Tibial nerve (tissue), 4 donors: ENCODE results near the gene CARMIL1. TPM values are rescaled to one million over a fixed set of nuclear protein-coding genes. Genes with fewer than 3 reads are reported as not detected.

Experiments
- DNase-seq, 2 donors: peaks; one replicate each; pipeline ENCODE4 v3.0.0-alpha.2; 2019; ENCODE audit warnings: low spot score in 2 of 2
- H3K27ac ChIP-seq, 4 donors: fragments of 200-600 bp; sonication (generic) in 3 of 4; one replicate each; pipeline ENCODE4 v1.5.1; 2017 to 2019; ENCODE audit warnings: mild to moderate bottlenecking in 1 of 4
- H3K27me3 ChIP-seq, 2 donors: fragments of 200-600 bp; sonication (generic) in 1 of 2; one replicate each; pipeline versions ENCODE4 v1.5.1 to v1.6.0; 2017 to 2019
- H3K36me3 ChIP-seq, 3 donors: fragments of 200-600 bp; sonication (generic); one replicate each; pipeline ENCODE4 v1.5.1; 2018 to 2019
- H3K4me1 ChIP-seq, 4 donors: fragments of 200-600 bp; sonication (generic) in 3 of 4; one replicate each; pipeline ENCODE4 v1.5.1; 2017 to 2019
- H3K4me3 ChIP-seq, 4 donors: fragments of 200-600 bp; sonication (generic) in 3 of 4; one replicate each; pipeline ENCODE4 v1.5.1; 2017 to 2019; ENCODE audit warnings: mild to moderate bottlenecking in 1 of 4, moderate library complexity in 1 of 4
- H3K9me3 ChIP-seq, 4 donors: fragments of 200-600 bp; sonication (generic) in 3 of 4; one replicate each; pipeline ENCODE4 v1.5.1; 2017 to 2019
- CTCF ChIP-seq, 5 experiments: fragments of 200-600 bp in 3 of 5; fragments of 450-650 bp in 2 of 5; sonication (generic) in 3 of 5; IDR thresholded peaks; one replicate each; pipeline ENCODE4 v1.5.1; 2016 to 2019; ENCODE audit warnings: antibody characterized with exemption in 5 of 5, mild to moderate bottlenecking in 3 of 5, moderate library complexity in 2 of 5
- EP300 ChIP-seq, 2 donors: sonication (generic); formaldehyde crosslinking; IDR thresholded peaks; one replicate each; pipeline ENCODE4 v1.6.1; 2017; ENCODE audit warnings: antibody characterized with exemption in 2 of 2, mild to moderate bottlenecking in 1 of 2
- POLR2A ChIP-seq, 2 donors: fragments of 450-650 bp; IDR thresholded peaks; one replicate each; pipeline ENCODE4 v1.6.1; 2017; ENCODE audit warnings: antibody characterized with exemption in 2 of 2, mild to moderate bottlenecking in 2 of 2, moderate library complexity in 2 of 2
- WGBS, 2 donors: methylation state at CpG; one replicate each; pipeline ENCODE4 v1.1.5; 2018; 5-methylcytosine and 5-hydroxymethylcytosine counted together
- total RNA-seq, 4 donors: library from RNA; depleted of rRNA; stranded (reverse); fragments of >200 nt; gene quantifications; one replicate each; pipeline ENCODE4 v1.1.0, GENCODE V29; 2016

The CARMIL1 gene
- total RNA-seq, 4 donors from 2014 or later = 29.1 to 43.5 (median 34.1) TPM

- 77 to 95% methylated on average over 1 of the region's 1 CpG for WGBS, 2 donors
These were observed 149.7 kb downstream of the CARMIL1 start for GRCh38 chr6:25428758-25429317.

GRCh38 chr6:25431306-25431974 lies 152.3 kb downstream of the CARMIL1 start:
- H3K27ac ChIP-seq = no peak overlapping the region
- H3K27me3 ChIP-seq = no peaks in the 10 kb centered on the region
- DNase-seq = no peak
- H3K9me3 ChIP-seq = no peaks in the 10 kb centered on the region
- TF ChIP-seq POLR2A (IDR thresholded peaks at IDR 0.05) (no peak), EP300 (IDR thresholded peaks at IDR 0.05) (no peak), CTCF (IDR thresholded peaks at IDR 0.05) (no peak)
- no peaks in the 10 kb centered on the region for H3K4me1 ChIP-seq
- WGBS, 2 donors = 61 to 63% methylated on average over 7 of the region's 7 CpGs
- H3K4me3 ChIP-seq = no peak overlapping the region
- no peaks in the 10 kb centered on the region for H3K36me3 ChIP-seq

More at GRCh38 chr6:25428758-25429317, 149.7 kb downstream of the CARMIL1 start:
- H3K27me3 ChIP-seq = no peaks in the 10 kb centered on the region
- no peak for DNase-seq
- H3K4me3 ChIP-seq = no peak overlapping the region
- H3K27ac ChIP-seq = no peak overlapping the region
- TF ChIP-seq CTCF (IDR thresholded peaks at IDR 0.05) = no peak
- no peak for TF ChIP-seq POLR2A (IDR thresholded peaks at IDR 0.05)
- no peak for TF ChIP-seq EP300 (IDR thresholded peaks at IDR 0.05)
- no peaks in the 10 kb centered on the region for H3K4me1 ChIP-seq
- H3K9me3 ChIP-seq = no peaks in the 10 kb centered on the region
- H3K36me3 ChIP-seq = no peaks in the 10 kb centered on the region

GRCh38 chr6:25431975-25432307 lies 152.8 kb downstream of the CARMIL1 start:
- DNase-seq = no peak
- H3K4me1 ChIP-seq = no peaks in the 10 kb centered on the region
- H3K9me3 ChIP-seq = no peaks in the 10 kb centered on the region
- no peaks in the 10 kb centered on the region for H3K36me3 ChIP-seq
- WGBS, 2 donors = 42 to 51% methylated on average over 3 of the region's 3 CpGs
- TF ChIP-seq EP300 (IDR thresholded peaks at IDR 0.05) (no peak), CTCF (IDR thresholded peaks at IDR 0.05) (no peak), POLR2A (IDR thresholded peaks at IDR 0.05) (no peak)
- H3K4me3 ChIP-seq = no peak overlapping the region
- no peaks in the 10 kb centered on the region for H3K27me3 ChIP-seq
- no peak overlapping the region for H3K27ac ChIP-seq

GRCh38 chr6:25434921-25435320 lies 155.7 kb downstream of the CARMIL1 start:
- no peaks in the 10 kb centered on the region for H3K9me3 ChIP-seq
- H3K27me3 ChIP-seq = no peaks in the 10 kb centered on the region
- no peaks in the 10 kb centered on the region for H3K4me1 ChIP-seq
- no peak overlapping the region for H3K27ac ChIP-seq
- WGBS, 2 donors = 77 to 80% methylated on average over 3 of the region's 3 CpGs
- DNase-seq = no peak
- no peak for TF ChIP-seq CTCF (IDR thresholded peaks at IDR 0.05)
- no peak for TF ChIP-seq POLR2A (IDR thresholded peaks at IDR 0.05)
- TF ChIP-seq EP300 (IDR thresholded peaks at IDR 0.05) = no peak
- H3K36me3 ChIP-seq = no peaks in the 10 kb centered on the region
- no peak overlapping the region for H3K4me3 ChIP-seq

- WGBS, 2 donors = 74 to 75% methylated on average over 6 of the region's 6 CpGs
- Histone ChIP-seq H3K36me3 (no peaks in the 10 kb centered on the region), H3K27ac (no peak overlapping the region), H3K4me3 (no peak overlapping the region), H3K9me3 (no peaks in the 10 kb centered on the region), H3K4me1 (no peaks in the 10 kb centered on the region), H3K27me3 (no peaks in the 10 kb centered on the region)
- DNase-seq = no peak
- TF ChIP-seq CTCF (IDR thresholded peaks at IDR 0.05) (no peak), POLR2A (IDR thresholded peaks at IDR 0.05) (no peak), EP300 (IDR thresholded peaks at IDR 0.05) (no peak)
These were observed 156.3 kb downstream of the CARMIL1 start for GRCh38 chr6:25435416-25435985.
